Measurements from ENCODE around the gene WDR82. TPM values are rescaled to one million over a fixed set of nuclear protein-coding genes. Genes with fewer than 3 reads are reported as not detected.
"Not testable (repeated sequence)": the region's sequence is repeated elsewhere in the genome, so short reads cannot be mapped to it uniquely, and the experiment has no call there.

WDR82 gene
- total RNA-seq, 2 experiments from 2014 or later, result 131 TPM

GRCh38 chr3:52277972-52278509 lies 408 bp downstream of the WDR82 start:
- ChIA-PET CTCF (interaction anchor here (0.5 to 5.0 kb wide), 15 partner anchors 11 to 119 kb away, joined by 3 to 59 read pairs (median 11); partner anchors contain the start of genes GLYCTK, PPM1M and TWF2), POLR2A (interaction anchor here (0.7 to 27.5 kb wide), 24 partner anchors 10 to 407 kb away, joined by 3 to 1001 read pairs (median 6); partner anchors contain the start of genes GLYCTK, PARP3, POC1A and PPM1M)
- DNase-seq, result peak; percentile 74
- H3K36me3 Mint-ChIP-seq (ENCODE audit: low read depth), result peaks cover 73% of the 10 kb centered on the region
- peak overlapping the region; percentile 98 for H3K27ac Mint-ChIP-seq
- peaks cover 61% of the 10 kb centered on the region for H3K4me1 Mint-ChIP-seq
- H3K9me3 Mint-ChIP-seq, result no peaks in the 10 kb centered on the region
- H3K4me3 Mint-ChIP-seq, result peak overlapping the region; percentile 96
- no peaks in the 10 kb centered on the region for H3K27me3 Mint-ChIP-seq

DNA sequence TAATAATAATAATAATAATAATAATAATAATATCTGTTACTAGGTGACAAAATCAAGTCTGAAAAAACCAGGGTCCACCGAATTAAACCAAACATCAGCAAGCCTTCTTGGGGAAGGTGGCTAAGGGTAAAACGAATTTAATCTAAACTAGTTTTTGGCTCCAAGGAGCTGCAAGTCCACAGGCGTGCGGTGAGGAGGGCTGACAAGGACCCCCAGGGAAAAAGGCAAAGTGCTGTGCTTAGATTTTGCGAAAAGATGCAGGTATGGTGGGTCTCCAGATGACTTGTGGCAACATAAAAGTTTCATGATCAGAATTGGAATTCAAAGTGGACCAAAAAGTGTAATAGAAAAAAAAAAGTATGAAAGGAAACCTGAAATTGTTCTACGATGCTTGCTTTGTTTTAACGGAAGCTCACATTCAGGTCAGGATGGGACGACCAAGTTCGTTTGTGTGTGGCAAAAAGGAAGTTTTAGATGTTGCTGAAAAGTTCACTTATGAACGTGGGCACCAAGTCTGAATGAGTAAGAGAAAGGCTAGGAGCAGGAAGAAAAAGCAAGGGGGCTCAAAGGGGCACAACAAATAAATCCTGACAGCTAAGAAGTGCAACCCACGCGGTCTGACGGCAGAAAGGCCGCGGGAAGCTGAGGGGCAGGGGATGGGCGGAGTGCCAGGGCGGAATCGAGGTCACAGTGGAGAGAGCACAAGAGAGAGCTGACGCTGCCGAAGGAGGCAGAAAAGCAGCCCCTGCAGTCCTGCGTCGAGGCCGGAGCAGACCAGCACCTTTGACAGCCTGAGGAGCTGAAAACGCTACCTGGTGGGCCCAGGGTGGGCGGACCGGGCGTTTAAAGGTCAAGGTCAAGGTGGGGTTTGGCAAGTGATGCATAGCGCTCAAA lies 1.1 kb downstream of the WDR82 start:
- Mint-ChIP-seq H3K36me3 (ENCODE audit: low read depth) (peaks cover 78% of the 10 kb centered on the region), H3K27me3 (no peaks in the 10 kb centered on the region), H3K9me3 (no peaks in the 10 kb centered on the region), H3K4me1 (peaks cover 62% of the 10 kb centered on the region), H3K27ac (peak overlapping the region; percentile 98), H3K4me3 (peak overlapping the region; percentile 96)
- POLR2A ChIA-PET, result interaction anchor here (0.7 to 27.5 kb wide), 20 partner anchors 10 to 301 kb away, joined by 3 to 1001 read pairs (median 6); partner anchors contain the start of genes GLYCTK, POC1A, PPM1M and TLR9
- CTCF ChIA-PET, result interaction anchor here (0.7 to 5.0 kb wide), 15 partner anchors 10 to 65 kb away, joined by 3 to 59 read pairs (median 11); partner anchors contain the start of genes GLYCTK, PPM1M and TWF2
- DNase-seq, result peak; percentile 81

DNA sequence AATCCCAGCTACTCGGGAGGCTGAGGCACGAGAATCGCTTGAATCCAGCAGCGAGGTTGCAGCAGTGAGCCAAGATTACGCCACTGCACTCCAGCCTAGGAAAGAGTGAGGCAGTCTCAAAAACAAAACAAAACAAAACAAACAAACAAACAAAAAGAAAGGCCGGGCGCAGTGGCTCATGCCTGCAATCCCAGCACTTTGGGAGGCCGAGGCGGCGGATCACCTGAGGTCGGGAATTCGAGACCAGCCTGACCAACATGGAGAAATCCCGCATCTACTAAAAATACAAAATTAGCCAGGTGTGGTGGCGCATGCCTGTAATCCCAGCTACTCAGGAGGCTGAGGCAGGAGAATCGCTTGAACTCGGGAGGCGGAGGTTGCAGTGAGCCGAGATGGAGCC lies 3.7 kb downstream of the WDR82 start:
- H3K27ac Mint-ChIP-seq, result peak overlapping the region; percentile 98
- H3K36me3 Mint-ChIP-seq (ENCODE audit: low read depth), result peaks cover 87% of the 10 kb centered on the region
- CTCF ChIA-PET, result interaction anchor here (4.3 to 4.8 kb wide), 2 partner anchors 21 to 22 kb away, joined by 36 to 53 read pairs; no protein-coding TSS in a partner anchor
- not testable (repeated sequence) for H3K27me3 Mint-ChIP-seq, H3K9me3 Mint-ChIP-seq, DNase-seq
- peak overlapping the region; percentile 96 for H3K4me3 Mint-ChIP-seq
- H3K4me1 Mint-ChIP-seq, result peaks cover 63% of the 10 kb centered on the region
- POLR2A ChIA-PET, result interaction anchor here (0.8 to 27.5 kb wide), 3 partner anchors 14 to 444 kb away, joined by 3 to 1001 read pairs (median 135); partner anchors contain the start of genes GLYCTK, PPM1M and TWF2

- Mint-ChIP-seq H3K27me3 (no peaks in the 10 kb centered on the region), H3K9me3 (no peaks in the 10 kb centered on the region), H3K36me3 (ENCODE audit: low read depth) (peaks cover 91% of the 10 kb centered on the region), H3K4me3 (peak overlapping the region; percentile 96), H3K27ac (peak overlapping the region; percentile 98), H3K4me1 (peaks cover 72% of the 10 kb centered on the region)
- ChIA-PET CTCF (interaction anchor here (2.4 to 4.3 kb wide), 5 partner anchors 16 to 52 kb away, joined by 5 to 36 read pairs (median 16); no protein-coding TSS in a partner anchor), POLR2A (interaction anchor here (2.7 to 27.5 kb wide), 2 partner anchors 8 to 28 kb away, joined by 28 to 1001 read pairs; partner anchors contain the start of genes PPM1M and TWF2)
- no peak for DNase-seq
Measured at GRCh38 chr3:52272831-52273230, 5.6 kb downstream of the WDR82 start.

DNA sequence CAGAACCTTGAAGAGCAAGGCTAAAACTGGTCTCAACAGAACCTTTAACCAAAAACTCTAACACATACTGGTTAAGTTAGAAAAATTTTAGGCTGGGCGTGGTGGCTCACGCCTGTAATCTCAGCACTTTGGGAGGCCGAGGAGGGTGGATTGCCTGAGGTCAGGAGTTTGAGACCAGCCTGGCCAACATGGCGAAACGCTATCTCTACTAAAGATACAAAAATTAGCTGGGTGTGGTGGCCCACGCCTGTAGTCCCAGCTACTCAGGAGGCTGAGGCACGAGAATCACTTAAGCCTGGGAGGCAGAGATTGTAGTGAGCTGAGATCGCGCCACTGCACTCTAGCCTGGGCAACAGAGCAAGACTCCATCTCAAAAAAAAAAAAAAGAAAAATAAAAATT lies 6.3 kb downstream of the WDR82 start:
- Mint-ChIP-seq H3K36me3 (ENCODE audit: low read depth) (peaks cover 92% of the 10 kb centered on the region), H3K27ac (peak overlapping the region; percentile 91), H3K4me1 (peaks cover 78% of the 10 kb centered on the region), H3K4me3 (peak overlapping the region; percentile 72)
- H3K27me3 Mint-ChIP-seq, DNase-seq, H3K9me3 Mint-ChIP-seq: not testable (repeated sequence)
- CTCF ChIA-PET, result interaction anchor here (0.7 to 4.3 kb wide), 10 partner anchors 7 to 51 kb away, joined by 3 to 36 read pairs (median 6); no protein-coding TSS in a partner anchor
- POLR2A ChIA-PET, result interaction anchor here (1.0 to 27.5 kb wide), 3 partner anchors 9 to 67 kb away, joined by 4 to 1001 read pairs (median 28); partner anchors contain the start of genes PPM1M and TWF2

DNA sequence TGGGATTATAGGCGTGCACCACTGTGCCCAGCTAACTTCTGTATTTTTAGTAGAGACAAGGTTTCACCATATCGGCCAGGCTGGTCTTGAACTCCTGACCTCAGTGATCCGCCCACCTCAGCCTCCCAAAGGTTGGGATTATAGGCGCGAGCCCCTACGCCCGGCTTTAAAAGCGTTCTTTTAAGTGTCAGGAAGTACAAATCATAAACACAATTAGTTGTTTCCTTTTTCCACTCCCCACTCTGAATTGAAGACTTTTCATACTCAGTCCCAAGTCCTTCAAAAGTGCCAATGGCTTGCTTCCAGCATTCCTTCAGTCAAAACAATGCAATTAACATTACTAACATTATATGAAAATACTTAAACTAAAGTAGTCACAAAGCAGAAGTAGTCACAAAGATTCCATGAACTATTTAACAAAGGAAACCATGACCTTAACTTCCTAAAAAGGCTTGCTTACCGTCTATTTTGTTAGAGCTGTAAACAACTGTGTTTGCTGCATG lies 8.1 kb downstream of the WDR82 start:
- no peak for DNase-seq
- POLR2A ChIA-PET, result interaction anchor here (1.4 to 27.5 kb wide), 7 partner anchors 9 to 48 kb away, joined by 3 to 1001 read pairs (median 10); partner anchors contain the start of genes GLYCTK, PPM1M and TWF2
- Mint-ChIP-seq H3K4me3 (peak overlapping the region; percentile 72), H3K9me3 (no peaks in the 10 kb centered on the region), H3K27ac (peak overlapping the region; percentile 91), H3K36me3 (ENCODE audit: low read depth) (peaks cover 89% of the 10 kb centered on the region), H3K27me3 (no peaks in the 10 kb centered on the region), H3K4me1 (peaks cover 87% of the 10 kb centered on the region)
- CTCF ChIA-PET, result interaction anchor here (1.1 to 4.3 kb wide), 8 partner anchors 9 to 49 kb away, joined by 3 to 36 read pairs (median 10); no protein-coding TSS in a partner anchor

DNA sequence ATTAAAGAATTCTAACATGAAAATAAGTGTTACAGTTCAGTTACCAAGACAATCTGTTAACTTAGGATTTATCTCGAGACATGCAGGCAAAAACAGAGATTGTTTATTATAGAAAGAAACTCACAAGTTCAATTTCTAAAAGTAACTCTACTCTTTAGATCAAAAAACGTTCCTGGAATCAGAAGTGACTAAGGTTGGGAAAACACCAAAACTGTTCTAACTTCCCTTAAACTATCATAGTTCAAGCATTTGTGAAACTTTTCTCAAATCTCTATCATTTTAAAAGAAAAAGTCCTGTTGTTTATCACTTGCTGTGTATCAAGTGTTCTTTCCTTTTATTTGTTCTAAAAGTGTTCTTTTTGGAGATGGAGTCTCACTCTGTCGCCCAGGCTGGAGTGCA lies 8.7 kb downstream of the WDR82 start:
- Mint-ChIP-seq H3K27me3 (no peaks in the 10 kb centered on the region), H3K36me3 (ENCODE audit: low read depth) (peaks cover 89% of the 10 kb centered on the region), H3K9me3 (no peaks in the 10 kb centered on the region), H3K4me1 (peaks cover 87% of the 10 kb centered on the region), H3K27ac (peak overlapping the region; percentile 91), H3K4me3 (peak overlapping the region; percentile 72)
- POLR2A ChIA-PET, result interaction anchor here (2.8 to 27.5 kb wide), 2 partner anchors 18 to 25 kb away, joined by 14 to 1001 read pairs; partner anchors contain the start of genes GLYCTK, PPM1M and TWF2
- CTCF ChIA-PET, result interaction anchor here (1.1 kb wide), 1 partner anchor 12 kb away, joined by 3 read pairs; no protein-coding TSS in a partner anchor
- DNase-seq, result no peak

DNA sequence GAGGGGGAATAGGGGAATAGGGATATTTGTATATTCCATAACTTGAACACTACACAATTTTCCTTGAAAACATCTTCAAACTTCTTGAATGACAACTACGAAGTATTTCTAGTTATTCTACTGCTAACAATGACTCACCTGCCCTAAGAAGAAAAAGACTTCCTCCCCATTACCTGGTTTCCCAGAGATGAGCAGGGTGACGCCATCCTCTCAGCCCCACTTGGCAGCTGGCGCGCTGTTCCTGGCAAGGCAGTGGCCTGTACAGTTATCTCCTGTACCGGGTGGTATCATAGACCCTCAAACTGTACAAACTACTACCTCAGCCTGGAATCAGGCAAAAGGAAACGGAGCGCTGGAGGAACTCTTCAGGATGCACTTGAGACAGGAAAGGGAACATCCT lies 10.4 kb downstream of the WDR82 start:
- H3K4me1 Mint-ChIP-seq, result peaks cover 87% of the 10 kb centered on the region
- H3K4me3 Mint-ChIP-seq, result no peak overlapping the region
- DNase-seq, result no peak
- no peaks in the 10 kb centered on the region for H3K9me3 Mint-ChIP-seq
- peak overlapping the region; percentile 91 for H3K27ac Mint-ChIP-seq
- POLR2A ChIA-PET, result interaction anchor here (0.7 to 27.5 kb wide), 4 partner anchors 10 to 51 kb away, joined by 3 to 1001 read pairs (median 13); partner anchors contain the start of genes PPM1M, TWF2 and WDR82
- H3K36me3 Mint-ChIP-seq (ENCODE audit: low read depth), result peaks cover 89% of the 10 kb centered on the region
- CTCF ChIA-PET, result interaction anchor here (1.3 to 2.6 kb wide), 2 partner anchors 9 to 71 kb away, joined by 3 to 8 read pairs; no protein-coding TSS in a partner anchor
- H3K27me3 Mint-ChIP-seq, result no peaks in the 10 kb centered on the region

DNA sequence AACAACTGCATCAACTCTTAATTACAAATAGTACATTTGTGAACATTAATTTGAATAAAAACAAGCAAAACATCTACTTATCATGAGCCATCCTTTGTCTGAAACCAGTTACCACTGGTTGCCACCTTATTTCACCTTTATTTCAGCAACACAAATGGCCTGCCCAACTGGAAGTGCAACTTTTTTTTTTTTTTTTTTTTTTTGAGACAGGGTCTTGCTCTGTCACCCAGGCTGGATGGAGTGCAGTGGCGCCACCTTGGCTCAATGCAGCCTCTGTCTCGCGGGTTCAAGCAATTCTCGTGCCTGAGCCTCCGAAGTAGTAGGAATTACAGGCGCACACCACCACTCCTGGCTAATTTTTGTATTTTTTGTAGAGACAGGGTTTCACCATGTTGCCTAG lies 13.1 kb downstream of the WDR82 start:
- H3K4me1 Mint-ChIP-seq, result peaks cover 88% of the 10 kb centered on the region
- POLR2A ChIA-PET, result no interaction called here
- H3K27me3 Mint-ChIP-seq, result no peaks in the 10 kb centered on the region

GRCh38 chr3:52262447-52262846 lies 16.0 kb downstream of the WDR82 start:
- H3K9me3 Mint-ChIP-seq, result no peaks in the 10 kb centered on the region
- H3K4me1 Mint-ChIP-seq, result peaks cover 86% of the 10 kb centered on the region
- H3K27me3 Mint-ChIP-seq, result no peaks in the 10 kb centered on the region
- peak overlapping the region; percentile 52 for H3K27ac Mint-ChIP-seq
- ChIA-PET POLR2A (interaction anchor here (1.0 to 3.0 kb wide), 5 partner anchors 9 to 25 kb away, joined by 3 to 27 read pairs (median 7); partner anchors contain the start of genes GLYCTK and WDR82), CTCF (interaction anchor here (1.0 to 1.2 kb wide), 3 partner anchors 22 to 289 kb away, joined by 3 to 4 read pairs (median 3); partner anchors contain the start of gene ABHD14B)
- no peak for DNase-seq
- H3K4me3 Mint-ChIP-seq, result peak overlapping the region; percentile 4
- peaks cover 94% of the 10 kb centered on the region for H3K36me3 Mint-ChIP-seq (ENCODE audit: low read depth)

More for the DNA sequence above, 13.1 kb downstream of the WDR82 start:
- Mint-ChIP-seq H3K4me3 (no peak overlapping the region), H3K36me3 (ENCODE audit: low read depth) (peaks cover 92% of the 10 kb centered on the region), H3K27ac (no peak overlapping the region), H3K9me3 (no peaks in the 10 kb centered on the region)
- CTCF ChIA-PET, result interaction anchor here (3.5 kb wide), 1 partner anchor 12 kb away, joined by 12 read pairs; no protein-coding TSS in a partner anchor
- no peak for DNase-seq

GRCh38 chr3:52259448-52259847 lies 19.0 kb downstream of the WDR82 start:
- peak overlapping the region; percentile 62 for H3K27ac Mint-ChIP-seq
- no peaks in the 10 kb centered on the region for H3K27me3 Mint-ChIP-seq
- DNase-seq, result no peak
- ChIA-PET POLR2A (interaction anchor here (1.1 to 16.6 kb wide), 4 partner anchors 18 to 22 kb away, joined by 3 to 313 read pairs (median 10); partner anchors contain the start of genes PPM1M, TWF2 and WDR82), CTCF (interaction anchor here (0.8 to 2.7 kb wide), 6 partner anchors 12 to 40 kb away, joined by 3 to 11 read pairs (median 4); partner anchors contain the start of genes TWF2 and WDR82)
- no peak overlapping the region for H3K4me3 Mint-ChIP-seq
- H3K36me3 Mint-ChIP-seq (ENCODE audit: low read depth), result peaks cover 98% of the 10 kb centered on the region
- H3K9me3 Mint-ChIP-seq, result no peaks in the 10 kb centered on the region
- peaks cover 95% of the 10 kb centered on the region for H3K4me1 Mint-ChIP-seq
